Erythroblast (primary cell): ENCODE data around the gene CD300LF.

Experiments
- DNase-seq, 2 experiments: peaks; one replicate each; lab custom pipeline; 2025; lab: John Stamatoyannopoulos, UW
- GATA1 ChIP-seq: IDR thresholded peaks from 2 replicates; pipeline ENCODE4 v1.6.1; 2011; ENCODE audit warnings: low read depth, mild to moderate bottlenecking, control low read depth, low read length, moderate library complexity
- POLR2A ChIP-seq: IDR thresholded peaks from 2 replicates; pipeline ENCODE4 v1.6.1; 2011; ENCODE audit warnings: mild to moderate bottlenecking, low read length

CD300LF gene

DNA sequence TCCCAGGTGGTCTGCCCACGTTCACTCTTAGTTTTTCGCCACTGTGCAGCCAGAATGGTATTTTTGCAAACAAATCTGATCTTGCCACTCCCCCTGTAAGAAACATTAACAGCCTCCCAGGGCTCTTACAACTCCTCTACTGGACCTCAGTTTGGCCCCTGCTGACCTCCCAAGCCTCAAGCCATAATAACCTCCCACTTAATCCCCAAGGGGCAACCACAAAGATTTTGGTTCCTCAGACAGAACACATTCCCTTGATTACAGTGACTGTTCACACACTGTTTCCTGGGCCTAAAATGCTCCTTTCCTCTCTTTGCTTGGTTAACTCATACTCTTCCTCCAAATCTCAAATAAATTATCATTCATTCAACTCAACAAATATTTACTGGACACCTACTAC, 67.7 kb downstream of the CD300LF start:
- TF ChIP-seq GATA1 (no peak), POLR2A (no peak)
- DNase-seq: no peak

DNA sequence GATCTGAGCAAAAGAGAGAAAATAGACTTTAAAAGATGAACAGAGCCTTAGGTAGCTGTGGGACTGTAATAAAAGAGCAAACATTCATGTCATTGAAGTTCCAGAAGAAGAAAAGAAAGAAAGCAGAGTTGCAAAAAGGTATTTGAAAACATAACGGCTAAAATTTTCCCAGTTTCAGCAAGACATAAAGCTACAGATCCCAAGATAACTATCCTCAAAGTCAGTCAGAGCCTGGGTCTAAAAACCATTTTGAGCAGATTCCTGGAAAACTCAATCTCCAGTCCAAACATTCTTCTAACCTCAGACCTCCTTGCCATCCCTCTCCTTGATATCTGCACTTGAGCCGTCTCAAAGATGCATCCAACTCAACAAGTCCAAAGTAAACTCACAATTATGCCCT, 68.3 kb downstream of the CD300LF start:
- DNase-seq: no peak
- no peak for TF ChIP-seq GATA1
- no peak for TF ChIP-seq POLR2A
